ENCODE results near the gene STX2. TPM values are rescaled to one million over a fixed set of nuclear protein-coding genes. Genes with fewer than 3 reads are reported as not detected.

STX2 gene
- total RNA-seq, 1 donor = 43.8 TPM

DNA sequence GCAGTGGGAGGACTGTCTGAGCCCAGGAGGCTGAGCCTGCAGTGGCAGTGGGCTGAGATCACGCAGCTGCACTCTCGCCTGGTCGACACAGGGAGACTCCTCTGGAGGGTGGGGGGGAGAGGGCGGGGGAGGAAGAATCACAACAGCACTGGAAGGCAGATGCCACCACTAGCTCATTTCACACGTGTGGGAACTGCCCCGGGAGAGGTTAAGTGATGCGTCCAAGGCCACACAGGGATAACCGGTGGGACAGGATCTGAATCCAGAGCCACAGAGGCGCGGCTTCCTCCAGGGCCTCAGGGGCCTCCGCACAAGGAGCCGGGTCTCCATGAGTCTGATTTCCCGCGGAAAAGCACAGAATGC lies 20.8 kb downstream of the STX2 start:
- H3K27ac ChIP-seq (ENCODE audit: low read depth, low read length) = no peak overlapping the region
- peaks cover 27% of the 10 kb centered on the region for H3K79me2 ChIP-seq (ENCODE audit: insufficient read depth, low read length)
- no peak for DNase-seq (ENCODE audit: insufficient read length, low spot score, missing footprints)
- no peaks in the 10 kb centered on the region for H3K4me1 ChIP-seq (ENCODE audit: insufficient read depth, low read length)
- no peak overlapping the region for H3K4me2 ChIP-seq (ENCODE audit: insufficient read depth, low read length)
- no peaks in the 10 kb centered on the region for H3K9me3 ChIP-seq (ENCODE audit: low read depth, low read length)
- no peak overlapping the region for H2AFZ ChIP-seq (ENCODE audit: low read length)
- TF ChIP-seq, protein P1, sequence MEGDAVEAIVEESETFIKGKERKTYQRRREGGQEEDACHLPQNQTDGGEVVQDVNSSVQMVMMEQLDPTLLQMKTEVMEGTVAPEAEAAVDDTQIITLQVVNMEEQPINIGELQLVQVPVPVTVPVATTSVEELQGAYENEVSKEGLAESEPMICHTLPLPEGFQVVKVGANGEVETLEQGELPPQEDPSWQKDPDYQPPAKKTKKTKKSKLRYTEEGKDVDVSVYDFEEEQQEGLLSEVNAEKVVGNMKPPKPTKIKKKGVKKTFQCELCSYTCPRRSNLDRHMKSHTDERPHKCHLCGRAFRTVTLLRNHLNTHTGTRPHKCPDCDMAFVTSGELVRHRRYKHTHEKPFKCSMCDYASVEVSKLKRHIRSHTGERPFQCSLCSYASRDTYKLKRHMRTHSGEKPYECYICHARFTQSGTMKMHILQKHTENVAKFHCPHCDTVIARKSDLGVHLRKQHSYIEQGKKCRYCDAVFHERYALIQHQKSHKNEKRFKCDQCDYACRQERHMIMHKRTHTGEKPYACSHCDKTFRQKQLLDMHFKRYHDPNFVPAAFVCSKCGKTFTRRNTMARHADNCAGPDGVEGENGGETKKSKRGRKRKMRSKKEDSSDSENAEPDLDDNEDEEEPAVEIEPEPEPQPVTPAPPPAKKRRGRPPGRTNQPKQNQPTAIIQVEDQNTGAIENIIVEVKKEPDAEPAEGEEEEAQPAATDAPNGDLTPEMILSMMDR (IDR thresholded peaks at IDR 0.05; ENCODE audit: extremely low read depth, low read depth, low read length) = no peak
- H3K36me3 ChIP-seq (ENCODE audit: insufficient read depth, low read length) = peaks cover 20% of the 10 kb centered on the region
- H3K4me3 ChIP-seq (ENCODE audit: insufficient read depth, low read length) = no peak overlapping the region
- H4K20me1 ChIP-seq (ENCODE audit: insufficient read depth, low read length) = peaks cover 9% of the 10 kb centered on the region
- no peaks in the 10 kb centered on the region for H3K27me3 ChIP-seq (ENCODE audit: insufficient read depth, low read length)

DNA sequence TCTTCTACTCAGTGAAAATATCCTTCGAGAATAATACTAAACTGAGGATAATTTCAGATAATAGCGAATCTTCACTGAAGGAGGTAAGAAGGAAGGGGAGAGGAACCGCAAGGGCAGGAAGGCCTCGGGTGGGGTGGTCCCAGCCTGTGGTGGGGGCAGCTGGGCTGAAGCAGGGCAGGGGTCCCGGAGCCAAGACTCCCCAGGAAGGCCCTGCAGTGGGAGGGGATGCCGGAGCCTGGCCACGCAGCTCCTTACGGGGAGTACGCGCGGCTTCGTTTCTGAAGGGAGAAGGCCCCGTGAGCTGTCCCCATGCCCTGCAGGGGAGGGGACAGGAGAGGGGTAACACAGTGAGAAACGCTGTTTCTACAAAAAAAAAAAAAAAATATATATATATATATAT lies 21.2 kb downstream of the STX2 start:
- H3K36me3 ChIP-seq (ENCODE audit: insufficient read depth, low read length) = peaks cover 19% of the 10 kb centered on the region
- H2AFZ ChIP-seq (ENCODE audit: low read length) = no peak overlapping the region
- H3K9me3 ChIP-seq (ENCODE audit: low read depth, low read length) = no peaks in the 10 kb centered on the region
- no peak overlapping the region for H3K4me2 ChIP-seq (ENCODE audit: insufficient read depth, low read length)
- TF ChIP-seq, protein P1 (IDR thresholded peaks at IDR 0.05; ENCODE audit: extremely low read depth, low read depth, low read length) = no peak
- H3K4me3 ChIP-seq (ENCODE audit: insufficient read depth, low read length) = no peak overlapping the region
- no peaks in the 10 kb centered on the region for H3K27me3 ChIP-seq (ENCODE audit: insufficient read depth, low read length)
- peaks cover 27% of the 10 kb centered on the region for H3K79me2 ChIP-seq (ENCODE audit: insufficient read depth, low read length)
- no peak overlapping the region for H3K27ac ChIP-seq (ENCODE audit: low read depth, low read length)
- no peaks in the 10 kb centered on the region for H3K4me1 ChIP-seq (ENCODE audit: insufficient read depth, low read length)
- DNase-seq (ENCODE audit: insufficient read length, low spot score, missing footprints) = no peak
- peaks cover 9% of the 10 kb centered on the region for H4K20me1 ChIP-seq (ENCODE audit: insufficient read depth, low read length)

DNA sequence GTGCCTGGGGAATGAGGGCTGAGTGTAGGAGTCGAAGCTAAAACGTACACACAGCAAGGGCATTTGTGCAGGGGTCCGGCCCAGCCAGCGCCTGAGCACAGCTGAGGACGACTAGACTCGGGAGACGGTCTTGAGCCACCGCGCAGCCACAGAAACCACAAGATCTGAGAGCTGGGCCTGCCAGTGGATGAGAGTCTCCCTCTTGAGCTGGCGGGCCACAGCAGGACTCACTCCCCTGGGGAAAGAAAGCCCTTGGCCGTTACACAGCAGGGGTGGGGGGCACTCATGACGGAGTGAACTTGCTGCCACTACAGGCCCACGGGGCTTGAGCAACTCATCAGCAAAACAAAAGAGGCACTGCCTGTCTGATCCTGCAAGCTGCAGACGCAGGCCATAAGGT lies 23.0 kb downstream of the STX2 start:
- Histone ChIP-seq H3K27ac (ENCODE audit: low read depth, low read length) (no peak overlapping the region), H3K27me3 (ENCODE audit: insufficient read depth, low read length) (no peaks in the 10 kb centered on the region), H3K79me2 (ENCODE audit: insufficient read depth, low read length) (peaks cover 27% of the 10 kb centered on the region), H3K4me2 (ENCODE audit: insufficient read depth, low read length) (no peak overlapping the region), H3K4me1 (ENCODE audit: insufficient read depth, low read length) (no peaks in the 10 kb centered on the region), H3K36me3 (ENCODE audit: insufficient read depth, low read length) (peaks cover 20% of the 10 kb centered on the region), H3K4me3 (ENCODE audit: insufficient read depth, low read length) (no peak overlapping the region), H2AFZ (ENCODE audit: low read length) (no peak overlapping the region), H3K9me3 (ENCODE audit: low read depth, low read length) (no peaks in the 10 kb centered on the region), H4K20me1 (ENCODE audit: insufficient read depth, low read length) (peaks cover 9% of the 10 kb centered on the region)
- no peak for DNase-seq (ENCODE audit: insufficient read length, low spot score, missing footprints)
- TF ChIP-seq, protein P1 (IDR thresholded peaks at IDR 0.05; ENCODE audit: extremely low read depth, low read depth, low read length) = no peak

DNA sequence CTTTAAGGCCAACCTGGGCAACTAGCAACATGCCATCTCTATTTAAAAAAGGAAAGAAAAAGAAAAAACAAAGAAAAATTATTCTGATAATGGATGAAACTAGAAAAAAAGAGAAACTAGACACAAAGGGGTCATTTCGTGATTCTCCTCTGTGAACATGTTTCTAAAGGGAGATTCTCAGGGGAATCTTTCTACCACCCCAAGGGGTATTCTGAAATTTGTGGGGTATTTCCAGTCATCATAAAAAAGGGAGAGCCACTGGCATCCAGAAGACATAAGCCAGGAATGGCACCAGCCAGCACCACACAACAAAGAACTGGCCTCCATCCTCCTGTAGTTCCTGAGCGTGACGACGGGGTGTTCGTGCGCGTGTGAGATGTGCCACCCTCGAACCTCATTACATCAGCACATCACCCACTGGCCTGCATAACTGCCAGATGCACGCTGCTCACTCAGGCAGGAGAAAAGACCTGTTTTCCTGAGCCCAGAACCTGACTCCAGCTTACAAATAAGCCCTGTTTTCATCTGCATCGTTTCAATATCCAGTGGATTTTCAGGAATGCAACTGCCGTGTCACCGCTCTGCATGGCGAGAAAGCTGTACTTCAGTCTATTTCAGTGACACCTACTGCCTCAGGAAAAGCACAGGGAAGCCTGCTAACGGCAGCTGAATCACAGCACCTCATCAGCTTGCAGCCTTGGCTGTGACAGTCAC lies 23.9 kb downstream of the STX2 start:
- H3K4me1 ChIP-seq (ENCODE audit: insufficient read depth, low read length) = no peaks in the 10 kb centered on the region
- peaks cover 9% of the 10 kb centered on the region for H4K20me1 ChIP-seq (ENCODE audit: insufficient read depth, low read length)
- H3K27ac ChIP-seq (ENCODE audit: low read depth, low read length) = no peak overlapping the region
- no peak overlapping the region for H3K4me2 ChIP-seq (ENCODE audit: insufficient read depth, low read length)
- no peak overlapping the region for H2AFZ ChIP-seq (ENCODE audit: low read length)
- no peak overlapping the region for H3K4me3 ChIP-seq (ENCODE audit: insufficient read depth, low read length)
- peaks cover 20% of the 10 kb centered on the region for H3K36me3 ChIP-seq (ENCODE audit: insufficient read depth, low read length)
- TF ChIP-seq, protein P1 (IDR thresholded peaks at IDR 0.05; ENCODE audit: extremely low read depth, low read depth, low read length) = no peak
- DNase-seq (ENCODE audit: insufficient read length, low spot score, missing footprints) = no peak
- peaks cover 27% of the 10 kb centered on the region for H3K79me2 ChIP-seq (ENCODE audit: insufficient read depth, low read length)
- H3K9me3 ChIP-seq (ENCODE audit: low read depth, low read length) = no peaks in the 10 kb centered on the region
- no peaks in the 10 kb centered on the region for H3K27me3 ChIP-seq (ENCODE audit: insufficient read depth, low read length)

Measured in osteoblast (primary cell).